HG03432 (cell line): Measurements from ENCODE around the gene LTK.
"Not testable (repeated sequence)": the region's sequence is repeated elsewhere in the genome, so short reads cannot be mapped to it uniquely, and the experiment has no call there.

ENCODE experiments used
- ATAC-seq: cut with Tn5 transposase; IDR thresholded peaks from one replicate; pipeline ENCODE4 v1.9.1; 2021; ENCODE audit warnings: mild to moderate bottlenecking, moderate library complexity; ENCODE audit not compliant: unreplicated experiment

The LTK gene

GRCh38 chr15:41480396-41481140 is 33.1 kb downstream of the LTK start:
- no peak for ATAC-seq

DNA sequence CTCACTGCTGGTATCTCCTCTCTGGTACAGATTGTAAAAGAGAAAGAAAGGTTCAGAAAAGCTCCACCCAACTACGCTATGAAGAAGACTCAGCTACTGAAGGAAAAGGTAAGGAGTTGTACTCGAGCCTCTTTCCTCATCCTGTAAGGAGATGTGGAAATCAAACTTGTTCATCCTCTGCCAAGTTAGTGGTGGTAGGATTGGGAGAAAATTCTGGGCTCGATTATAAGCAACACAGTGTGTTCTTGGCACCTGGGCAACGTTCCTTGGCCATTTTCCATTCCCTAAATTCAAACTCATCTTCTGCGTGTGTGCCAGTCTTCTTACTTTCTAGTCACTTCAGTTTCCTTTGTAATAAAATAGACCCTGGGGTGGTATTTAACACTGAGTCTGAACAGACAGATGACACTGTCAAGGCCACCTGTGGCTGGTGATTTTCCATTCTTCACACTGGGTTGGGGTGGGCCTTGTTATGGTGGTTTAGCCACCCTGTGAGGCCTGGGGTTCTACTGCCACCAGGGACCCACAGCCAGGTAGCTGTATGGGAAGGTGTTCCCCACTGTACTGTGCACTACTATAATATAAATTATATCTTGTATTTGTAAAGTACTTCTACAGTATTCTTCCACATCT is 37.1 kb downstream of the LTK start:
- ATAC-seq: no peak

GRCh38 chr15:41474941-41475340 is 38.7 kb downstream of the LTK start:
- no peak for ATAC-seq

- no peak for ATAC-seq
Measured at GRCh38 chr15:41474436-41474835, 39.2 kb downstream of the LTK start.

GRCh38 chr15:41473418-41473817 is 40.2 kb downstream of the LTK start:
- ATAC-seq: no peak

DNA sequence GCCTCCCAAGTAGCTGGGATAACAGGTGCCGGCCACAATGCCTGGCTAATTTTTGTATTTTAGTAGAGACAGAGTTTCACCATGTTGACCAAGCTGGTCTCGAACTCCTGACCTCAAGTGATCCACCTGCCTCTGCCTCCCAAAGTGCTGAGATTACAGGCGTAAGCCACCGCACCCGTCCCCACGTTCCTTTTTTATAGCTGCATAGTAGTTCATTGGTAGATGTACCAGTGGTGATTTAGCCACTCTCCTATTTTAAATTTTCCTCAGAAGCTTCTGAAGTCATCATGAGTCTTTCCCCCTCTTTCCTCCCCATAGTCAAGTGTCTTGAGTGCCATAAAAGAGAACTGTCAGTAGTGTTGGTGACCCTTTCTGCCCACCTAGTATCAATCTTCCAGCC is 44.0 kb downstream of the LTK start:
- not testable (repeated sequence) for ATAC-seq

DNA sequence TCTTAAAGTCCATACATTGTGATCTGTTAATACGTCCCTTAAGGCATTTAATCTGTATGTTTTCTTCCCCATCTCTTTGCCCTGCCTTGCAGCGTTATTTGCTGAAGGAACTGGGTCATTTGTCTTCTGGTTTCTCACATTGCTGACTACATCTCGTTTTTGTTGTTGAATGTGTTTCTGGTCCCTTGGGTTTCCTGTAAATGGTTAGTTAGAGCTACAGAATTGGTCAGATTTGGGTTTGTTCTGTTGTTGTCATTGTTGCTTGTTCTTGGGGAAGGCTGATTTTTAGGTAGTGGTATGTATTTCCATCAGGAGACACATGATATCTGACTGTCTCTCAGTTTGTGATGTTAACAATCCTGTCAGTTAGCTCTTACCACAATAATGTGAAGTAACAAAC is 46.9 kb downstream of the LTK start:
- no peak for ATAC-seq

- ATAC-seq: no peak
Measured at GRCh38 chr15:41465822-41466421, 47.7 kb downstream of the LTK start.

DNA sequence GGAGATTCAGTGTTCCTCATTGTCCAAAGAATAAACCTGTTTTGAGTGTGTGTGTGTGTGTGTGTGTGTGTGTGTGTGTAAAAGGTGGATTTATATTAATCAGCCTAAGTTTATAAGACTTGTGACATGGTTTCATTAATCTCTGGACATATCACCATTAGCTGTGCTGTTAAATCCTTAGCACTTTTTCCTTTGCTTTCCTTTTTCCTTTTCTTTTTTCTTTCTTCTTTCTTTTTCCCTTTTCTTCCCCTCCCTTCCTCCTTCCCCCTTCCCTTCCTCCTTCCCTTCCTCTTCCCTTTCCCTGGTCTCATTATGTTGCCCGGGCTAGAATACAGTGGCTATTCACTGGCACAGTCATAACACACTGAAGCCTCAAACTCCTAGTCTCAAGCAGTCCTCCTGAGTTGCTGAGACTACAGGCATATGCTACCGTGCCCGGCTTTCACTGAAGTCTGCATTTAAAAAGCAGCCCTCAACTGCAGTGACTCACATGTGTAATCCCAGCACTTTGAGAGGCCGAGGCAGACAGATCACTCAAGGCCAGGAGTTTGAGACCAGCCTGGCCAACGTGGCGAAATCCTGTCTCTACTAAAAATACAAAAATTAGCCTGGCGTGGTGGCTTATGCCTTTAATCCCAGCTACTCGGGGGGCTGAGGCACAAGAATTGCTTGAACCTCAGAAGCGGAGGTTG is 48.6 kb downstream of the LTK start:
- ATAC-seq: no peak

- no peak for ATAC-seq
Measured at GRCh38 chr15:41462084-41462795, 51.4 kb downstream of the LTK start.
